HG03196 (cell line): ENCODE results near the gene GPRIN2.
"Not testable (repeated sequence)": the region's sequence is repeated elsewhere in the genome, so short reads cannot be mapped to it uniquely, and the experiment has no call there.

Experiments used
- ATAC-seq: cut with Tn5 transposase; IDR thresholded peaks from one replicate; pipeline ENCODE4 v1.9.1; 2021; ENCODE audit not compliant: unreplicated experiment

Gene GPRIN2

GRCh38 chr10:46570655-46571054, 14.2 kb upstream of the GPRIN2 start:
- ATAC-seq, result not testable (repeated sequence)

- not testable (repeated sequence) for ATAC-seq
Measured at GRCh38 chr10:46567151-46567550, 10.7 kb upstream of the GPRIN2 start.

GRCh38 chr10:46565591-46566332, 9.3 kb upstream of the GPRIN2 start:
- ATAC-seq, result peak; percentile 75

GRCh38 chr10:46560952-46561351, 4.5 kb upstream of the GPRIN2 start:
- no peak for ATAC-seq

- no peak for ATAC-seq
Measured at GRCh38 chr10:46560381-46560780, 3.9 kb upstream of the GPRIN2 start.

- ATAC-seq, result no peak
Measured at GRCh38 chr10:46559231-46559671, 2.8 kb upstream of the GPRIN2 start.

- no peak for ATAC-seq
Measured at GRCh38 chr10:46558392-46559185, 2.1 kb upstream of the GPRIN2 start.

- ATAC-seq, result no peak
Measured at GRCh38 chr10:46558122-46558391, 1.6 kb upstream of the GPRIN2 start.

- ATAC-seq, result no peak
Measured at GRCh38 chr10:46557319-46558121, 1.1 kb upstream of the GPRIN2 start.

GRCh38 chr10:46555713-46556514, 544 bp downstream of the GPRIN2 start:
- ATAC-seq, result no peak

- ATAC-seq, result no peak
Measured at GRCh38 chr10:46555366-46555712, 1.1 kb downstream of the GPRIN2 start.

- no peak for ATAC-seq
Measured at GRCh38 chr10:46554166-46554781, 2.2 kb downstream of the GPRIN2 start.

- ATAC-seq, result no peak
Measured at GRCh38 chr10:46553238-46554049, 3.0 kb downstream of the GPRIN2 start.

GRCh38 chr10:46552526-46553237, 3.8 kb downstream of the GPRIN2 start:
- no peak for ATAC-seq

- ATAC-seq, result no peak
Measured at GRCh38 chr10:46551701-46552525, 4.5 kb downstream of the GPRIN2 start.

- ATAC-seq, result no peak
Measured at GRCh38 chr10:46550795-46551700, 5.4 kb downstream of the GPRIN2 start.
